Sigmoid colon (tissue), 7 donors: Measurements from ENCODE around the gene HNRNPA0. TPM values are rescaled to one million over a fixed set of nuclear protein-coding genes. Genes with fewer than 3 reads are reported as not detected.

Source experiments
- DNase-seq: peaks from one replicate; pipeline ENCODE4 v3.0.0-alpha.2; 2019
- H3K27ac ChIP-seq, 4 donors: fragments of 200-600 bp; sonication (generic); one replicate each; pipeline ENCODE4 v1.5.1; 2016 to 2019; ENCODE audit warnings: mild to moderate bottlenecking in 1 of 4
- H3K27me3 ChIP-seq, 3 donors: fragments of 200-600 bp; sonication (generic); one replicate each; pipeline ENCODE4 v1.5.1; 2019; ENCODE audit warnings: mild to moderate bottlenecking in 1 of 3
- H3K36me3 ChIP-seq, 4 donors: fragments of 200-600 bp; sonication (generic); one replicate each; pipeline ENCODE4 v1.5.1; 2016 to 2019
- H3K4me1 ChIP-seq, 4 donors: fragments of 200-600 bp; sonication (generic); one replicate each; pipeline ENCODE4 v1.5.1; 2017 to 2019
- H3K4me3 ChIP-seq, 4 donors: fragments of 200-600 bp; sonication (generic); one replicate each; pipeline ENCODE4 v1.5.1; 2017 to 2019; ENCODE audit warnings: mild to moderate bottlenecking in 2 of 4, moderate library complexity in 1 of 4
- H3K9me3 ChIP-seq, 4 donors: fragments of 200-600 bp in 3 of 4; sonication (generic) in 3 of 4; one replicate each; pipeline versions ENCODE4 v1.5.1 to v1.6.1; 2013 to 2019
- EP300 ChIP-seq, 4 donors: sonication (generic); formaldehyde crosslinking; IDR thresholded peaks; one replicate each; pipeline ENCODE4 v1.6.1; 2017; ENCODE audit warnings: antibody characterized with exemption in 4 of 4
- POLR2A ChIP-seq, 2 donors: fragments of 450-650 bp; IDR thresholded peaks; one replicate each; pipeline ENCODE4 v1.6.1; 2016; ENCODE audit warnings: antibody characterized with exemption in 2 of 2, mild to moderate bottlenecking in 2 of 2, moderate library complexity in 2 of 2
- POLR2AphosphoS5 ChIP-seq, 4 donors: sonication (generic); formaldehyde crosslinking; IDR thresholded peaks; one replicate each; pipeline ENCODE4 v1.6.1; 2017; ENCODE audit warnings: antibody characterized with exemption in 4 of 4
- WGBS, 2 donors: extraction: QIAGEN DNeasy Blood & Tissue Kit; methylation state at CpG; one replicate each; pipeline ENCODE4 v1.1.7; 2013; 5-methylcytosine and 5-hydroxymethylcytosine counted together
- intact Hi-C: fragments of 100-400 bp; cut with DNase I; formaldehyde crosslinking; loops from one replicate; pipeline ENCODE4 v1.15.1; 2023
- polyA plus RNA-seq, 3 donors: library from polyadenylated mRNA; stranded (reverse); fragments of 200-250 nt; gene quantifications; one replicate each; pipeline ENCODE4 v1.2.3, GENCODE V29; 2013
- total RNA-seq, 4 donors: library from RNA; depleted of rRNA; stranded (reverse); fragments of >200 nt; gene quantifications; one replicate each; pipeline ENCODE4 v1.1.0, GENCODE V29; 2016
- TF ChIP-seq, protein P1 (sequence below), 4 experiments: fragments of 450-650 bp in 3 of 4; fragments of 200-600 bp in 1 of 4; IDR thresholded peaks; one replicate each; pipeline ENCODE4 v1.5.1; 2016 to 2019; ENCODE audit warnings: antibody characterized with exemption in 4 of 4, mild to moderate bottlenecking in 3 of 4, moderate library complexity in 2 of 4
- donor health status: healthy with polysubstance abuse.
- donor health status: Bipolar disorder and iron deficiency.
- donor health status: healthy.

HNRNPA0 gene
- total and polyA plus RNA-seq, 7 donors: 10.0 to 34.0 (median 12.2) TPM

DNA sequence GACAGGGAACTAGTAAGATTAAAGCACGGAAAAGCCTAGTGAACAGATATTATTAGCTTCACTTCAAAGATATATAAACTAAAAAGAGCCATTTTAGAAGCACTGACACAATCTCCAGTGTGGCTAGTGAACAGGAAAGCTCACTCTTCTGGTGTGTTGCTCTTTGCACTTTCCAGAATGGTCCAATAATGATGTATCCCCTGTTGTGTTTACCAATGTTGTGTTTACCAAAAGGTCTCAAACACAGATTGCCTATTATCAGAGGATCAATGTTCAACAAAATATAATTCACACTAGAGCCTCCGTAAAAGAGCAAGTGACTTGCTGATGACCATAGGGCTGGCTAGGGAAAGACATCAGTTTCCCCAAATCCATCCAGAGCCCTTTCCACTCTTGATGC, 29.9 kb downstream of the HNRNPA0 start:
- DNase-seq: no peak
- Histone ChIP-seq H3K4me3 (no peak overlapping the region), H3K27ac (no peak overlapping the region), H3K4me1 (no peaks in the 10 kb centered on the region), H3K9me3 (peaks cover 0 to 2% (median 0%) of the 10 kb centered on the region in 4 donors), H3K27me3 (no peaks in the 10 kb centered on the region), H3K36me3 (no peaks in the 10 kb centered on the region)
- WGBS, 2 donors: 74 to 90% methylated on average over 2 of the region's 2 CpGs
- TF ChIP-seq POLR2A (IDR thresholded peaks at IDR 0.05) (no peak), EP300 (IDR thresholded peaks at IDR 0.05) (no peak), POLR2AphosphoS5 (IDR thresholded peaks at IDR 0.05) (no peak)
- TF ChIP-seq, protein P1, sequence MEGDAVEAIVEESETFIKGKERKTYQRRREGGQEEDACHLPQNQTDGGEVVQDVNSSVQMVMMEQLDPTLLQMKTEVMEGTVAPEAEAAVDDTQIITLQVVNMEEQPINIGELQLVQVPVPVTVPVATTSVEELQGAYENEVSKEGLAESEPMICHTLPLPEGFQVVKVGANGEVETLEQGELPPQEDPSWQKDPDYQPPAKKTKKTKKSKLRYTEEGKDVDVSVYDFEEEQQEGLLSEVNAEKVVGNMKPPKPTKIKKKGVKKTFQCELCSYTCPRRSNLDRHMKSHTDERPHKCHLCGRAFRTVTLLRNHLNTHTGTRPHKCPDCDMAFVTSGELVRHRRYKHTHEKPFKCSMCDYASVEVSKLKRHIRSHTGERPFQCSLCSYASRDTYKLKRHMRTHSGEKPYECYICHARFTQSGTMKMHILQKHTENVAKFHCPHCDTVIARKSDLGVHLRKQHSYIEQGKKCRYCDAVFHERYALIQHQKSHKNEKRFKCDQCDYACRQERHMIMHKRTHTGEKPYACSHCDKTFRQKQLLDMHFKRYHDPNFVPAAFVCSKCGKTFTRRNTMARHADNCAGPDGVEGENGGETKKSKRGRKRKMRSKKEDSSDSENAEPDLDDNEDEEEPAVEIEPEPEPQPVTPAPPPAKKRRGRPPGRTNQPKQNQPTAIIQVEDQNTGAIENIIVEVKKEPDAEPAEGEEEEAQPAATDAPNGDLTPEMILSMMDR (IDR thresholded peaks at IDR 0.05): no peak
- intact Hi-C loops: no loop called here

DNA sequence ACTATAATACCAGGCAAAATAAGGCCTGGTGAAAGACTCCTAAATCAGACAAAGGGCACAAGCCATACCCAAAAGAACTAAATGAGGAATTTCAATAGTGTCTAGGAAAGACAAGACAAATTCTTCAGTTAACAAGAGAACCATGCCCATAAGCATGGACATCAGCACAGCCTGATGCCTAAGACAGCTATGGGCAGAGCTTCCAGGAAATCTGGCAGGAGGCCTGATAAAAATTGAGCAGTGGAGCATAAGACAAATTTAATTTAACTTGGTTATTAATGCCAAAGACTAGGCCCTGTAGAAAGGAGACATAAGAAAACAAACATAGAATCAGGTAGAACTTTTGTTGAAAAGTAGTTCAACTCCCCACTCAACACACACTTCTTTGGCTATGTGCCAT, 35.6 kb downstream of the HNRNPA0 start:
- DNase-seq: no peak
- no peaks in the 10 kb centered on the region for H3K4me1 ChIP-seq
- H3K27me3 ChIP-seq: no peaks in the 10 kb centered on the region
- intact Hi-C loops: no loop called here
- TF ChIP-seq POLR2A (IDR thresholded peaks at IDR 0.05): no peak
- TF ChIP-seq, protein P1 (IDR thresholded peaks at IDR 0.05): no peak
- no peak for TF ChIP-seq EP300 (IDR thresholded peaks at IDR 0.05)
- no peak for TF ChIP-seq POLR2AphosphoS5 (IDR thresholded peaks at IDR 0.05)
- H3K9me3 ChIP-seq: peaks cover 0 to 2% (median 0%) of the 10 kb centered on the region in 4 donors
- no peak overlapping the region for H3K4me3 ChIP-seq
- H3K36me3 ChIP-seq: no peaks in the 10 kb centered on the region
- no peak overlapping the region for H3K27ac ChIP-seq

GRCh38 chr5:137716337-137716736, 37.8 kb downstream of the HNRNPA0 start:
- Histone ChIP-seq H3K36me3 (no peaks in the 10 kb centered on the region), H3K27me3 (no peaks in the 10 kb centered on the region), H3K9me3 (peaks cover 0 to 4% (median 0%) of the 10 kb centered on the region in 4 donors), H3K27ac (no peak overlapping the region), H3K4me3 (no peak overlapping the region), H3K4me1 (no peaks in the 10 kb centered on the region)
- intact Hi-C loops: no loop called here
- TF ChIP-seq, protein P1 (IDR thresholded peaks at IDR 0.05): no peak
- TF ChIP-seq POLR2A (IDR thresholded peaks at IDR 0.05): no peak
- TF ChIP-seq EP300 (IDR thresholded peaks at IDR 0.05): no peak
- no peak for TF ChIP-seq POLR2AphosphoS5 (IDR thresholded peaks at IDR 0.05)
- WGBS, 2 donors: 95 to 96% methylated on average over 3 of the region's 3 CpGs
- no peak for DNase-seq

DNA sequence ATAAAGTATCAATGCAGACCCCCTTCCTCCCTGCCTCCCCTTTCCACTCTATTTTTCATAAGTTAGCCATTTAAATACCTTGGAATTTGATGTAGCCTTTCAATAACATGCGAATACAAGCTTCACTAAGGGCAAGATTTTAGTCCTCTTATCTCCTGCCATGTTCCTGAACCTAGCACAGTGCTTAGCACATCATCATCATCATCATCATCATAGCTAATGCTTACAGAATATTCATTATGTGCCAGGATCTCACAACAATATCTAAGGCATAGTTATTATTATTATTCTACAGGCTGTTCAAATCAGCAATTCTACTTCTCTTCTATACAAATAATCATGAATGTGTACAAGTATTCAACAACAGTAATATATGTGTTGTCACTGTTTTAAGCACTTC, 38.7 kb downstream of the HNRNPA0 start:
- Histone ChIP-seq H3K4me1 (no peaks in the 10 kb centered on the region), H3K9me3 (peaks cover 0 to 4% (median 0%) of the 10 kb centered on the region in 4 donors), H3K4me3 (no peak overlapping the region), H3K27ac (no peak overlapping the region), H3K36me3 (no peaks in the 10 kb centered on the region), H3K27me3 (no peaks in the 10 kb centered on the region)
- WGBS, 2 donors: 94 to 99% methylated on average over 1 of the region's 1 CpG
- intact Hi-C loops: no loop called here
- DNase-seq: no peak
- TF ChIP-seq EP300 (IDR thresholded peaks at IDR 0.05) (no peak), POLR2A (IDR thresholded peaks at IDR 0.05) (no peak), POLR2AphosphoS5 (IDR thresholded peaks at IDR 0.05) (no peak)
- TF ChIP-seq, protein P1 (IDR thresholded peaks at IDR 0.05): no peak

GRCh38 chr5:137714946-137715345, 39.2 kb downstream of the HNRNPA0 start:
- Histone ChIP-seq H3K4me3 (no peak overlapping the region), H3K27ac (no peak overlapping the region), H3K36me3 (no peaks in the 10 kb centered on the region), H3K9me3 (peaks cover 0 to 4% (median 0%) of the 10 kb centered on the region in 4 donors), H3K4me1 (no peaks in the 10 kb centered on the region), H3K27me3 (no peaks in the 10 kb centered on the region)
- no peak for DNase-seq
- TF ChIP-seq POLR2AphosphoS5 (IDR thresholded peaks at IDR 0.05) (no peak), POLR2A (IDR thresholded peaks at IDR 0.05) (no peak), EP300 (IDR thresholded peaks at IDR 0.05) (no peak)
- TF ChIP-seq, protein P1 (IDR thresholded peaks at IDR 0.05): no peak
- intact Hi-C loops: no loop called here
